NCI-H1417 (cell line): ENCODE data around the gene TRAPPC5.

Experiments used
- DNase-seq, 3 experiments: peaks; one replicate each; lab custom pipeline; 2025; lab: John Stamatoyannopoulos, UW

Gene TRAPPC5

GRCh38 chr19:7701049-7701653 is 20.5 kb downstream of the TRAPPC5 start:
- DNase-seq, result no peak

DNA sequence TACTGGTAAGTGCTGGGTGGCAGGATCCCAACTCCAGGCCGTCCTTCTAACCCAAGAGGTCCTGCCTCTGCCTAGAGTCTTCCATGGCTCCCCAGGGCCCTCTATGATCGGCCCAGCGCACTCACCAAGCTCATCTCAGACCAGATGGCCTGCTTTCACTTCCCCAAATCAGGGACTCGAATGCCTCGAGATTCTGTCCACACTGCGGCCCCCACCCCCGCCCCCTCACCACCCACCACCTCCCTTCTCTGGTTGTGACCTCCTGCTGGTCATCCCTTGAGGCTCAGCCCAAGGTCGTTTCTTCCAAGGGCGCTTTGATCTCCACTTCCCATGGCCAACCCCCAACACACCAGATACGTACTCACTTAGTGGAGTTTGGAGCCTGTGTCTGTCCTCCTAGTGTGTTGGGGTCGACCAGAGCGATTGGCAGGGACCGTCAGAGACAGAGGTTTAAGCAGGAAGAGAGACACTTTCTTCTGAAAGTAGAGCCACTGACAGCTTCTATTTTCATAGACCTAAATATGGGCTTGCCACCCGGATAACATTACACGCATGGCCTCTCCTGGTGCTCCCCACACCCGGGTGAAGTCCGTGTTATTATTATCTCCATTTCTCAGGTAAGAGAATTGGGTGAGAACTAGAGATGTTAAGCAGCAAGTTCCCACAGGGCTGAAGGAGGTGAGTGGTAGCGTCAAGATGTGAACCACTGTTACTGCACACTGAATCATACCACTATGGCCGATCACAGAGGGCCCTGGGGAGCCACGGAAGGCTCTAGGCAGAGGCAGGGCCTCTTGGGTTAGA is 21.2 kb downstream of the TRAPPC5 start, which contains the start of gene FCER2:
TSS of gene FCER2 (minus strand) at position 478 of the 804 bp plus-strand sequence. CDS start 2,371 bp downstream, outside the sequence.
- DNase-seq, result no peak

DNA sequence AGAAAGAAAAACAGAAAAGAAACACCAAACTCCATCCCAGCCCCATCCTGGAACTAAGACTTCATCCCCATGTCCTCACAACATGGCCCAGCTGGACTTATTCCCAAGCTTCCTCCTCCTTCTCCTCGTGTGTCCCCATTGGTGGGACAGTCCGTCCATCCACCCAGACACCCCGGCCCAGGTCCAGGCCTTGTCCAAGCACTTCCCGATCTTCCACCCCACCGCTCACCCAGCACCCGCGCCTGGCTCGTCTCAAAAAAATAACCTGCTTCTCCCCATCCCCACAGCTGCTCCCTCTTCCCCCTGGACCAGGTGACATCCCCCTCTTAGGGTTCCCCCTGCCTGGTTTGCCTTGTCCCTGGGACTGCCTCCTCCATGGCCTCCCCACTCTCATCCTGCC is 22.7 kb downstream of the TRAPPC5 start:
- DNase-seq, result no peak

DNA sequence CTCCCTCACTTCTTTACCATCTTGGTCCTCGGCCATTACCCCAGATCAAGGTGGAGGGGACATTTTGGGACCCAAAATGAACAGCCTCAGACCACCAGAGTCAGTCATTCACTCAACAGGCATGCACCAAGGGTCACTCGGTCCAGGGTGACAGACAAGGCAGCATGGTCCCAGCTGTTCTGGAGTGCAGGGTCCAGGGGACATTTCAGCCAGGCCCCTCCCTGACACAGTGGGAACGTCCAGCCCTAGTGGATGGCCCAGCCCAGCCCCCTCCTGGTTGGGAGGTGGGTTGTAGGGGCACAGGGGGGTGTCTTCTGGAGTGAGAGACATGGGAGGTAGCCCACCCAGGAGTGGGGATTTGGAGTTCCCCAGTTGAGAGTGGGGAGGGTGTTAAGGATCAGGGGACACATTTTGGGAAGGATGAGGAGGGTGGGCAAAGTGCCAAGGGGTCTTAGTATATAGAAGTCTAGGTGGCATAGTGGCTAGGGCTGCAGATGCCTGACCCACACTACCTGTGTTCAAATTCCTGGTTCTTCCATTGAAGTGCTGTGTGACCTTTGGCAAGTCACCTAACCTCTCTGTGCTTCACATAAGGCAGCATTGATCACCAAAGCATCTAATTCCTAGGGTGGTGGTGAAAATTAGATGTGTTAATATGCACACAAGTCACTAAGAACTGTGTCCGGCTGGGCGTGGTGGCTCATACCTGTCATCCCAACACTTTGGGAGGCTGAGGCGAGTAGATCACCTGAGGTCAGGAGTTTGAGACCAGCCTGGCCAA is 23.8 kb downstream of the TRAPPC5 start:
- no peak for DNase-seq

GRCh38 chr19:7705387-7706187 is 25.0 kb downstream of the TRAPPC5 start:
- no peak for DNase-seq

DNA sequence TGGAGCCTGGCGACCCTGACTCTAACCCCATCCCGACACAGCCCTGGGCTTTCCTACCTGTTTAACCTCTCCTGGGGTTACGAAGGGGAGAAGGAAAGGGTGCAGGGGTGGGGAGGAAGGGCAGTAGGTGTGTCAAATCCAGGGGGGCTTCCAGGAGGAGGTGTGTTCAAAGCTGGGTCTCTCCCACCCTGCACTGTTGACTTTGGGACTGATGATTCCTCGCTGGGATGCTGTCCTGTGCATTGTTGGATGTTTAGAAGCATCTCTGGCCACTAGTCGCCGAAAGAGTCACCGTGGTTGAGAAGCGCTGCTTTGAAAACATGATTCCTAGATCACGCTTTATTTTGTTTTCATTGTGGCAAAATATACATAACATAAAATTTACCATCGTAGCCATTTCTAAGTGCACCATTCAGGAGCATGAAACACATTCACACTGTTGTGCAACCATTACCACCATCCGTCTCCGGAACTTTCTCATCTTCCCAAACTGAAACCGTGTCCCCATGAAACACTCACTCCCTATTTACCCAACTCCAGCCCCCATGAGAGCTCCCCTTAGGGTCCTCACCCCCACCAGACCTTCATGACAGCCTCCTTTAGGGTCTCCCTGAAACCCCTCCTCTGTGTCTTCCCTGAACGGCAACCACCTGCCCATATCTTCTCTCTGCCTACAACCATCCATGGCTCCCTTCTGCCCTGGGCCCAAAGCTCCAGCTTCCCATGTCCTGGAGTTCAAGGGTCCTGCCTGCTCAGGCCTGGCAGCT is 25.7 kb downstream of the TRAPPC5 start:
- DNase-seq, result no peak

- DNase-seq, result no peak
Measured at GRCh38 chr19:7706955-7707456, 26.4 kb downstream of the TRAPPC5 start.

- DNase-seq, result no peak
Measured at GRCh38 chr19:7709932-7710460, 29.4 kb downstream of the TRAPPC5 start.

- no peak for DNase-seq
Measured at GRCh38 chr19:7710616-7711015, 30.0 kb downstream of the TRAPPC5 start.

DNA sequence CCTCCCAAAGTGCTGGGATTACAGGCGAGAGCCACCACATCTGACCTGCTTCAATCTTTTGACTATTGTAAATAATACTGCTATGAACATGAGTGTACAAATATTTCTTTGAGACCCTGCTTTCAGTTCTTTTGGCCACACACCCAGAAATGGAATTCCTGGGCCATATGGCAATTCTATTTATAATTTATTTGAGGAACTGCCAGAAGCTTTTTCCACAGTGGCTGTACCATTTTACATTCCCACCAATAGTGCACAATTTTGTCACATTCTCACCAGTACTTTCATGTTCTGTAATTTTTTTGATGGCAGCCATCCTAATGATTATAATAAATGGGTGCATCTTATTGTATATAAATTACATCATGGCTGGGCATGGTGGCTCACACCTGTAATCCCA is 35.0 kb downstream of the TRAPPC5 start:
- DNase-seq, result no peak

DNA sequence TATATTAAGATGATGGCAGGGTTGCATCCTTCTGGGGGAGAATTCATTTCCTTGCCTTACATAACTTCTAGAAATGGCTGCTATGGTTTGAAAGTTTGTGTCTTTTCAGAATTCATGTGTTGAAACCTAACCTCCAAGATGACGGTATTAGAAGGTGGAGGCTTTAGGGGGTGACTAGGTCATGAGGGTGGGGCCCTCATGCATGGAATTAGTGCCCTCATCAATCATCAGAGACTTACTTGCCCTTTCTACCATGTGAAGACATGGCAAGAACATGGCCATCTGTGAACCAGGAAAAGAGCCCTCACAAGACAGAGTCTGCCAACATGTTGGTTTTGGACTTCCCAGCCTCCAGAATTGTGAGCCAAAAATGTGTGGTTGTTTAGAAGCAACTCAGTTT is 36.1 kb downstream of the TRAPPC5 start:
- no peak for DNase-seq

- DNase-seq, result no peak
Measured at GRCh38 chr19:7718668-7719067, 38.0 kb downstream of the TRAPPC5 start.

DNA sequence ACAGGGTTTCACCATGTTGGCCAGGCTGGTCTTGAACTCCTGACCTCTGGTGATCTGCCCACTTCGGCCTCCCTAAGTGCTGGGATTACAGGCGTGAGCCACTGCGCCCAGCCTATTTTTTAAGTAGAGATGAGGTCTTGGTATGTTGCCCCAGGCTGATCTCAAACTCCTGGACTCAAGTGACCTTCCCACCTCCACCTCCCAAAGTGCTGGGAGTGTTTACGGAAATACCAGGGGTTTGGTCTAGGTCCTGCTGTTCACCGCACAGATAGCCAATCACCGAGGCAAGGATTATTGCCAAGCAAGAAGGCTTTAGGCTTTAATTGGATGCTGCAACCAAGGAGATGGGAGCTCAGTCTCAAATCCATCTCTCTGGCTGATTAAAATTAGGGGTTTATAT is 39.7 kb downstream of the TRAPPC5 start:
- DNase-seq, result peak in 1 of 3 experiments; percentile 10

GRCh38 chr19:7722231-7722651 is 41.6 kb downstream of the TRAPPC5 start:
- DNase-seq, result peak in 2 of 3 experiments; percentile 42 to 82

GRCh38 chr19:7725791-7726190 is 45.2 kb downstream of the TRAPPC5 start:
- DNase-seq, result no peak

DNA sequence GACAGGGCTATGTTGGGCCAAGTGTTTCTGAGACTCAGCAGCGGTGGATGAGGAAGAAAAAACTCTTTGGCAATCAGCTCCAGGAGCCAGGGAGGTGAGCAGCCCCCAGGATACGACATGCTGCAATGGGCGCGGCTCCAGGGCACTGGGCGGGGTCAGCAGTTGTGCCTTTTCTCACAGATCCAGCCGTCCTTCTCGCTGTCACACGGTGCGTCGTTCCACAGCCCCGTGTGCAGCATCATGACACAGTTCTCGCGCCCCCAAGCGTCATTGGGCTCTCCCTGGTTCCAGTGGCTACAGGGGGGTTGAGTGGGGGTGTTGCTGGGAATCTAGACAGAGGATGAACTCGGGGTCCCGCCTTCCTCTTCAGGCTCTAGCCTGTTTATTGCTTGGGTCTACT is 48.6 kb downstream of the TRAPPC5 start:
- DNase-seq, result peak in 2 of 3 experiments; percentile 12 to 14

DNA sequence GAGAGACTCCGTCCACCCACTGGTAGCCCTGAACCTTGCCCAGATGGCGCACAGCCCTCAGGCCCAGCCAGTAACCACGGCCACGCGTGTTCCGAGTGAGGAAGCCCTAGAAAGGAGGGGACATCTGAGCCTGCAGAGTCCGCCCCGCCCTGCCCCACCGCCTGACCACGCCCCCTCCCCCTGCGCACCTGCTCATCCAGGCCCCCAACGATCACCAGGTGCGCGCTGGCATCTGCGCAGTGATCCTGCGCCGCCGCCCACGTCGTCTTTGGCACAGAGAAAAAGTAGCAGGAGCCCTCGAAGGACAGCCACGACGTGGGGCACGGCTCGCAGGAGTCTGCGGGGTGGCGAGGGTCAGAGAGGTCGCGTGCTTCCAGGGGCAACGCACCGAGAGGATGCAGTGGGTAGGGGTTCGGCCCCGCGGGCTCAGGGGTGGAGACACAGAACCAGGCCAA is 49.2 kb downstream of the TRAPPC5 start:
- DNase-seq, result peak in 2 of 3 experiments; percentile 14 to 33

DNA sequence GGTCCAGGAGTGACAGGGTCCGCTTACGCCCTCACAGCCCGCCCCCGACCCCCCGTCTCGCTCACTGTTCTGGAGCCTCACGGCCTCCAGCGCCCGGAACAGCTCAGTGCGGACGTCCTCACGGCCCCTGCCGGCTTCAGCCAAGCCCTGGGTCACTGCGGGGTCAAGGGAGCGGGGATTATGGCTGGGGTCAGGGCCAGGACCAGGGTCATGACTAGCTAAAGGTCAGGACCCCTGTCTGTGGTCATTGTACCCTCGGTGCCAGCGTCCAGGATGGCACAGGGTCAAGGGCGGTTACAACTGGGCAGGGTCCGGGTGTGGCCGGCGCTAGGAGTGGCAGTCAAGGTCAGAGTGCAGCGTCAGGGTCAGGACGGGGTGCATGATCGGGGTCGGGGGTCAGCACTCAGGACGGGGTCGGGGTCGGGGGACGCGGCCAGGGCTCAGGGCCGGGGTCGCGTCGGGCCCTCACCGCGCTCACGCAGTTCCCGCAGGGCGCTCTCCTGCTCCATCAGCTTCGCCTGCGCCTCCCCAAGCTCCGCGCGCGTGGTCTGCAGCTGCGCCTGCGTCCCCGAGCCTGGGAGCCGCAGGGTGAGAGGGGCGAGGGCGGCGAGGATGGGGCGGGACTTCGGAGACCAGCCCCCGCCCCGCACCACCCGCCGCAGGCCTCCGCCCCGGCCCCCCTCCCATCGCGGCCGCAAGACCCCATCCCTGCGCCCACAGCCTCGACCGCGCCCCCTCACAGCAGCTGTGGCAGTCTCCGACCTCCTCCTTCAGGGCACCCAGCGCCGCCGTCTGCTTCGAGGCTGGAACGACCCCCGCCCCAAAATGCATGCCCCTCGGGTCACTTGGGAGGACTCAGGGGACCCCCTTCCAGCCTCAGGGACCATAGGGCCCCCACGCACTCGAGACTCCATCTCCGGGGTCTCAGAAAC is 49.9 kb downstream of the TRAPPC5 start:
- DNase-seq, result no peak

GRCh38 chr19:7731218-7731595 is 50.6 kb downstream of the TRAPPC5 start:
- no peak for DNase-seq
